Measurements from ENCODE around the gene GLB1L3. TPM values are rescaled to one million over a fixed set of nuclear protein-coding genes. Genes with fewer than 3 reads are reported as not detected.

The GLB1L3 gene
- total and polyA plus RNA-seq, 3 donors from 2014 or later = 13.2 to 21.3 (median 15.6) TPM

DNA sequence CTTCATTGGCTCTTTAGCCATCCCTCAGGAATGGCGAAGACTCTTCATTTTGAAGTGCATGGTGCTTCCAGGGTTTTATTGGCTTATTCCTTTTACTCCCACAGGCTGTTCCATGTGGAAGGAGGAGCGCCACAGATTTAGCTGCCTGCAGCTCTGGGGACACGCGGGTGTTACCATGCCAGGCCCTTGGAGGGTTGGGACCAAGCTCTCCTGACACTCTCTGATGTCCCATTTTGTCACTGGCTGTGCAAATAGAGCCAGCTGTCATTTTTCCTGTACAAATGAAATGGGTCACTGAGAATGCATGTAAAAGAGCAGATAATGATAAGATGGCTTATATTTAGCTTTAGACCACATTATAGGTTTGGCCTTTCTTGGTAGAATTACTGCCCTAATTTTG lies 32.3 kb upstream of the GLB1L3 start:
- no peak for DNase-seq
- H3K36me3 ChIP-seq (ENCODE audit: low read depth, missing control alignments) = no peaks in the 10 kb centered on the region
- TF ChIP-seq POLR2A (IDR thresholded peaks at IDR 0.05) = no peak
- TF ChIP-seq, protein P1, sequence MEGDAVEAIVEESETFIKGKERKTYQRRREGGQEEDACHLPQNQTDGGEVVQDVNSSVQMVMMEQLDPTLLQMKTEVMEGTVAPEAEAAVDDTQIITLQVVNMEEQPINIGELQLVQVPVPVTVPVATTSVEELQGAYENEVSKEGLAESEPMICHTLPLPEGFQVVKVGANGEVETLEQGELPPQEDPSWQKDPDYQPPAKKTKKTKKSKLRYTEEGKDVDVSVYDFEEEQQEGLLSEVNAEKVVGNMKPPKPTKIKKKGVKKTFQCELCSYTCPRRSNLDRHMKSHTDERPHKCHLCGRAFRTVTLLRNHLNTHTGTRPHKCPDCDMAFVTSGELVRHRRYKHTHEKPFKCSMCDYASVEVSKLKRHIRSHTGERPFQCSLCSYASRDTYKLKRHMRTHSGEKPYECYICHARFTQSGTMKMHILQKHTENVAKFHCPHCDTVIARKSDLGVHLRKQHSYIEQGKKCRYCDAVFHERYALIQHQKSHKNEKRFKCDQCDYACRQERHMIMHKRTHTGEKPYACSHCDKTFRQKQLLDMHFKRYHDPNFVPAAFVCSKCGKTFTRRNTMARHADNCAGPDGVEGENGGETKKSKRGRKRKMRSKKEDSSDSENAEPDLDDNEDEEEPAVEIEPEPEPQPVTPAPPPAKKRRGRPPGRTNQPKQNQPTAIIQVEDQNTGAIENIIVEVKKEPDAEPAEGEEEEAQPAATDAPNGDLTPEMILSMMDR (IDR thresholded peaks at IDR 0.05) = no peak
- intact Hi-C loops (cut with DNase I; ENCODE audit: low total_unique reads) = no loop called here
- no peak overlapping the region for H3K4me3 ChIP-seq
- no peaks in the 10 kb centered on the region for H3K9me3 ChIP-seq
- no peaks in the 10 kb centered on the region for H3K4me1 ChIP-seq
- WGBS, 2 donors = 93 to 97% methylated on average over 4 of the region's 4 CpGs
- H3K27me3 ChIP-seq = no peaks in the 10 kb centered on the region
- H3K27ac ChIP-seq = no peak overlapping the region

DNA sequence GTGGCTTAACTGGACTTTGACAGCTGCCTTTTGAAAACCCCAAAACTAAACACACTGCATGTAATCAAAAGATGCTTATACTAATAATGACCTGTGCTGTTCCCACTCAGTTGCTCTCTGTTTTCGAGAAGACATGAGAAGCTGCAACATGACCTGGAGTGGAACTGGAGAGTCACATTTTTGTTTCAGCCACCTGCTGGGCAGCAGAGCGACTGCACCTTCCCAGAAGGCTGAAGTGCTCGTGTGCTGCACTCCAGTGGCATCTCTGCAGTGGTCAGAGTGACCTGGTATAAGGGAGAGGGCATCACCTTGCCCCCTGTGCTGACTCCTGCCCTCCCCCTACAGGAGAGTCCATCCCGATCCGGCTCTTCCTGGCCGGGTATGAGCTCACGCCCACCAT lies 31.6 kb upstream of the GLB1L3 start:
- intact Hi-C loops (cut with DNase I; ENCODE audit: low total_unique reads) = no loop called here
- no peaks in the 10 kb centered on the region for H3K4me1 ChIP-seq
- no peak overlapping the region for H3K27ac ChIP-seq
- no peak overlapping the region for H3K4me3 ChIP-seq
- TF ChIP-seq POLR2A (IDR thresholded peaks at IDR 0.05) = no peak
- TF ChIP-seq, protein P1 (IDR thresholded peaks at IDR 0.05) = peak; percentile 43 to 65 (median 60)
- no peaks in the 10 kb centered on the region for H3K9me3 ChIP-seq
- DNase-seq = peak; percentile 43
- WGBS, 2 donors = 51 to 92% methylated on average over 2 to 7 of the region's 7 CpGs
- no peaks in the 10 kb centered on the region for H3K36me3 ChIP-seq (ENCODE audit: low read depth, missing control alignments)
- no peaks in the 10 kb centered on the region for H3K27me3 ChIP-seq

DNA sequence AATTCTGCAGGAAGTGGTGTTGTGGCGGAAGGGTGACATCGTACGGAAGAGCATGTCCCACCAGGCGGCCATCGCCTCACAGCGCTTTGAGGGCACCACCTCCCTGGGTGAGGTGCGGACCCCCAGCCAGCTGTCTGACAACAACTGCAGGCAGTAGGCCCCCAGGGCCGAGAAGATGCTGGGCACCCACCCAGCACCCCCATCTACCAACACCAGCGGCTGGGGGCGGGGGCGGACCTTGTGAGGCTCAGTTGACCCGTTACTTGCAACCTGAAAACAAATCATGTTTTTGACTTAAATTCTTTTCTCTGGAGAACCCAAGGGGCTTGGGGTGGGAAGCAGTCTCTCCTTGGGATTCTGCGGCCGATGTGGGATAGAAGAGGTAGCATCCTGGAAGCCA lies 30.7 kb upstream of the GLB1L3 start:
- WGBS, 2 donors = 89 to 94% methylated on average over 12 to 14 of the region's 14 CpGs
- Histone ChIP-seq H3K9me3 (no peaks in the 10 kb centered on the region), H3K27me3 (no peaks in the 10 kb centered on the region), H3K27ac (no peak overlapping the region), H3K36me3 (ENCODE audit: low read depth, missing control alignments) (no peaks in the 10 kb centered on the region), H3K4me3 (no peak overlapping the region), H3K4me1 (no peaks in the 10 kb centered on the region)
- no peak for DNase-seq
- TF ChIP-seq POLR2A (IDR thresholded peaks at IDR 0.05) = no peak
- TF ChIP-seq, protein P1 (IDR thresholded peaks at IDR 0.05) = no peak
- intact Hi-C loops (cut with DNase I; ENCODE audit: low total_unique reads) = no loop called here

DNA sequence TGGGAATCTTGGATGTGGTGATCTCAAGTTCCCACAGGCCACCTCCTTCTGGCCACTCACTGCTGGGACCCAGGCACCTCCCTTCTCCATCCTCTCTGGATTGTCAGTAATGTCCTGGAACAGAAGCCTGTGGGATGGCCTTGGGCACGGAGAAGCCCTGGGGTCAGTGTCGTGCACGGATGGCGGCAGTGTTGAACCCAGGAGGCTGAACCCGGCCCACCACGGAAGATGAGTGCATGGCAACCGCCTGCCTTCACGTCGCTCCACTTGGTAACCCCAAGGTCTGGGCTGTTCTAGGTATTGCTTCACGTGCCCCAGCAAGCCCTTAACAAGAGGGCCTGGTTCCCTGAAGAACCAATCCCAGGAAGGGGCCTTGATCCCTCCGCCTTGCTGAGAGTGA lies 30.1 kb upstream of the GLB1L3 start:
- Histone ChIP-seq H3K4me3 (no peak overlapping the region), H3K9me3 (no peaks in the 10 kb centered on the region), H3K4me1 (no peaks in the 10 kb centered on the region), H3K36me3 (ENCODE audit: low read depth, missing control alignments) (no peaks in the 10 kb centered on the region), H3K27me3 (no peaks in the 10 kb centered on the region), H3K27ac (no peak overlapping the region)
- 75 to 88% methylated on average over 9 to 11 of the region's 11 CpGs for WGBS, 2 donors
- no peak for DNase-seq
- TF ChIP-seq POLR2A (IDR thresholded peaks at IDR 0.05) = no peak
- TF ChIP-seq, protein P1 (IDR thresholded peaks at IDR 0.05) = no peak
- intact Hi-C loops (cut with DNase I; ENCODE audit: low total_unique reads) = no loop called here

DNA sequence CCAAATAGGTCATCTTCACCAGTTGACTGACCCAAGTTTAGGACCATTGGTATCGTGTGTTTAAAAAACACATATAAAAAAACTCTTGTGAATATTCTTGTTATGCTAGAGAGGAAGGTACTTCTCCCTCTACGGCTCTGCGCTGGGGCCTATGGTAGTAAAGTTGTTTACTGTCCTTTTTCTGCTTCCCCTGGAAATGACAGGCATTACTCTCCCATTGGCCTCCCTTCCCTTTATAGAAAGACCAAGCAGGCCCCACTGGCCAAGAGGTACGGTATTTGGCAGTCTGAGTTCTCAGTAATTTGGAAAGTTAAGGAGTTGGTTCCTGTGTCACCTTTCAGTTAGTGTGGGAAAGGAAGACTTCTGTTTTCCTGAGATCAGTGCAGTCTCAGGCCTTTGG lies 29.5 kb upstream of the GLB1L3 start:
- no peaks in the 10 kb centered on the region for H3K27me3 ChIP-seq

More for the DNA sequence above, 29.5 kb upstream of the GLB1L3 start:
- H3K27ac ChIP-seq = no peak overlapping the region
- DNase-seq = no peak
- H3K4me1 ChIP-seq = peaks cover 1% of the 10 kb centered on the region
- no peaks in the 10 kb centered on the region for H3K9me3 ChIP-seq
- no peak for TF ChIP-seq POLR2A (IDR thresholded peaks at IDR 0.05)
- TF ChIP-seq, protein P1 (IDR thresholded peaks at IDR 0.05) = no peak
- H3K36me3 ChIP-seq (ENCODE audit: low read depth, missing control alignments) = no peaks in the 10 kb centered on the region
- H3K4me3 ChIP-seq = no peak overlapping the region
- 82% methylated on average over 4 of the region's 4 CpGs for WGBS, 2 donors
- intact Hi-C loops (cut with DNase I; ENCODE audit: low total_unique reads) = no loop called here
